ENCODE measurements around the gene GABBR2.

GABBR2 gene

GRCh38 chr9:98432134-98432533 lies 276.6 kb downstream of the GABBR2 start:
- no peak for DNase-seq (ENCODE audit: low spot score)

DNA sequence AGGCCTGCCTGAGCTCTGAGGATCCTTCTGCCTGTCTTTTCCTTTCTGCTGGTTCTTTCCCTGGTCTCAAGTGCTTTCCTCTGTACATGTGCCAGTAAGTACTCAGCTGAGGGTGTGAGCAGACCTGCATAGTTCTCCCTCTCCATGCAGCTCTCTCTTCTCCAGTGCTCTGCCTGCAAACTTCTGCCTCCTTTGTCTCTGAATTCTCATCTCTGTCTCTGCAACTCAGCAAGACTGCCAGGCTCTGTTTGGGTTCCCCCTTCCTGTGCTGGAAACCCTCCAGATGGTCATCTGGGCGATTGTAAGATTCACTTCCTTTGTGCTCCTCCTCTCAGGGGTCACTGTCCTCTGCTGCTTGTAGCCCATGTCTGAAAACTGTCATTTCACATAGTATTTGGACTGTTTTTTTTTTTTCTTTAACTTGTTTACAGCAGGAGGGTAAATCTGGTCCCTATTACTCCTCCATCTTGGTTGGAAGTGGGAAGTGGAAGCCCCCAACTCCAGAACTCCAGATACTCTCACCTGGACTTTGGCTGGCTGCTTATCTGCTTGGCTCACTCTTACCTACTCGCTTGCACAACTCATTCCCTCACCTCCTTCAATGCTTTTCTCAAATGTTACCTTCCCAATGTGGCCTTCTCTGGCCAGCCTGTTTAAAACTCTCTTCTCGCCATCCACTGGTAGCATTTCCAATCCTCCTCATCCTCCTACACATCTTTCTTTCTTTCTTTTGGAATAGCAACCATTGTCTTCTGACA lies 278.0 kb downstream of the GABBR2 start:
- DNase-seq (ENCODE audit: low spot score), result no peak

DNA sequence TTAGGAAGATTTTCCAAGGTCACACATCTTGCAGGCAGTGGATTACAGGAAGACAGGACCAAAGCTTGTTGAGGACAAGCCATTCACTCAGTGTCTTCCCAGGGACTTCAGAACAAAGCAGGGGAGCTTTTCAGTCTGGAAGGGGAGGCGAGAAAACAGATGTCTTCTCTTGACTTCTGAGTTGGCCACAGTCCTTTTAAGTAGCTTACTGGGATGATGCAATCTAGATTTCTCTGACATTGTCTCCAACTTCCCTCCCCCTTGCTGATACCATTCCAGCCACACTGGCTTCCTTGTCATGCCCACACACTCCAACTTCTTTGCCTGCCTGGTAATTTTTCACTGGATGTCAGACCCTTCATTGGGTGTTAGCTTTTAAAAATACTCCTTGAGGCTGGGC lies 279.1 kb downstream of the GABBR2 start:
- DNase-seq (ENCODE audit: low spot score), result peak; percentile 8

GRCh38 chr9:98428454-98428853 lies 280.3 kb downstream of the GABBR2 start:
- no peak for DNase-seq (ENCODE audit: low spot score)

GRCh38 chr9:98427491-98427890 lies 281.2 kb downstream of the GABBR2 start:
- peak; percentile 31 for DNase-seq (ENCODE audit: low spot score)

- DNase-seq (ENCODE audit: low spot score), result no peak
These were observed 283.7 kb downstream of the GABBR2 start for GRCh38 chr9:98425079-98425478.

GRCh38 chr9:98419260-98419603 lies 289.5 kb downstream of the GABBR2 start:
- DNase-seq (ENCODE audit: low spot score), result no peak

DNA sequence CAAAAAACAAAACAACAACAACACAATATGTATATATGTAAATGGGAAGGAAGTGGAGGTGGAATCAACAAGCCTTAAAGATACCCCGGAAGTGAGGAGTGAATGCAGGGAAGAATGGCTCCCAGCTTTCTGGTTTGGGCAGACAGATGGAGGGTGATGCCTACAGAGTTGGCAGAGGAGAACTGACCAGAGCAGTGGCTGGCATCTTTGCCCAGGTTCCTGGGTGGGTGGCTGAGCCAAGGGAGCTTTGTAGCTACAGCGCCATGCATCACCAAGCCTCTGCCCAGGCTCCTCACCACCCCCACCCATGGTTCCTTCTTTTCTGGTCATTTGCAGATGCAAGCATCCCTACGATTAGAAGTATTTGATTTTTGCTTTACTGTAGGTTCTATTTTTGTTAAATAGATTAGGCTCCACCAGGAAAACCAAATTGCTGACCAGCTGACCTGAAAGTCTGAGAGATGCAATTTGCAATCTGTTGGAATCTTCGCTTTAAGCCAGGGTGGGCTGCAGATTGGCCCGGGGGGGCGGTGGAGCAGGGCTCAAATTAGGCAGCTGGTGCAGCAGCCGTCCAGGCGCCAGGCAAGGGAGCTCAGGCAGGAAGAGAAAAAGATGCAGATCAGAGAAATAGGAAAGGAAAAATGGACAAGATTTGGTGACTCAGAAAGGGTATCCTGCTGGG lies 290.0 kb downstream of the GABBR2 start:
- no peak for DNase-seq (ENCODE audit: low spot score)

DNA sequence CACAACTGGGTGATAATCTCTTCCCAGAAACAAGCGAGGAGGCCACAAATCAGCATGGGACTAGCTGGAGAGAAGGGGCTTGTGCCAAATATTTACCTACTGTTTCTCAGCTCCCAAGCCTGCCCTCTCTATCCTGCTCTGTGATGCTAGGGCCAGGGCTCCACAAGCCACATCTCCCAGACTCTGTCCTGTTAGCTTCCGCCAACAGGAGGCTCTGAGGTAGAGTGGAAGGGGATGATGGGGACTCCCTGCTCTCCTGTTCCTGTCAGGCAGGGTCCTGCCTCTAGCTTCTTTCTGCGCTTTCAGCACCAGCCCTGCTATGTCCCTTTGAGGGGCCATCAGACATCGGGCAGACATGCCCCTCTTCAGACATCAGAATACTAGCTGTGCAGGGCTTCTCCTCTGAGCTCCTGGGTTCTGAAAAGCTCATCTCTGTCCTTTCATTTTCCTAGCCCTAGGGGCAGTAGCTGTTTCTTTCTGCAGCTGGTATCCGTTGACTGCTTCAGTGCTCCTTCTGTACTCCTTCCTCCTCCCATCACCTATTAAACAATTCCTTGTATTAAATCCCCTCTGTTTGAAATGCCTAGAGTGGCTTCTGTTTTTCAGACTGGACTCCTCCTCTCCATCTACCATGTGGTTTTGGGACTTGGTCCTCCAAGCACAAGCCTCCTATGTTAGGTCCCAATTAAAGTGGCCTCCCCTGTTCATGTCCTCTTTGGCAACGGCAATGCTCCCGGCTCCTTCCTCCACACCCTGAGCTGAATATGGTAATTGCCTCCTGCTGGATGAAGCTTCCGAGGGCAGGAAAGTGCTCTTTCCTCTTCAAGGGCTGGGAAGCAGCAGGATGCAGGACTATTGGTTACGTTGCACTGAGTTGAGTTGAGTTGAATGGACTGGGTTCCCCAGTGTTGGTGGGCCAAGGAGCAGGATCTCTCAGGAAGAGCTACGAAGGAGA lies 292.2 kb downstream of the GABBR2 start:
- DNase-seq (ENCODE audit: low spot score), result no peak

DNA sequence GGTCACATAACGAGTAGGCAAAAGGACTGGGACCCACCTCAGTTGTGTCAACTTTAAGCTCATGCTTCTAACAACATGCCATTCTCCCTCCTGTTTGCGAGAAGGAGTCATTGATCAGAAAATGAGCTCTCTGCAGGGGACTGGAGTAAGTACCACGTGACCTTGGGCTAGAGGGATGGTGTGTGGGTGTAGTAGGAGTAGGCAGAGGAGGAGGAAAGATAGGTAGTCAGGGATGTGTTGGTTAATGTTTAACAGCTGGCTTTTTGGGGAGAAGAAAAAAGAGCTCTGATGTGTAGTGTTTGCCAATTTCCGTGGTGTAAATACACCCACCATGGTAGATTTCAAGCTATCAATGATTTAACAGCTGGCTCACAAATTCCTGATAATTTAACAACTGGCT lies 293.0 kb downstream of the GABBR2 start:
- no peak for DNase-seq (ENCODE audit: low spot score)

DNA sequence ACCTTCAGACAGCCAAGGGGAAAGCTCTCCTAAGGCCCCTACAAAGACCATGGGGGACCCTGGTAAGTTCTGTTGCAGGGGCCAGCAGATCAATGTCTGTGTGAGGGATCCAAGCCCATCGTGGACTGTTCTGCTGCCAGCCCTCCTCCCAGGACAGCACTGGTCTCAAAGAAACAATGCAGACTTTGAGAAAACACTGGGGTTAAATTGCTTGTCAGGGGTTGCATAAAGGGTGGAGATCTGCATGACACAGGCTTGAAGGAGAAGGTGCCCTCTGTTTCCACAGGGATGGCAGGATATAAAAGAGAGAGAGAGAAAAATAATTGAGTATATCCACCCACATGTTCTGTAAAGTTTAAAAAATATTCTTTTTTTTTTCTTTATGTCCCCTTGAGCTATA lies 295.7 kb downstream of the GABBR2 start:
- no peak for DNase-seq (ENCODE audit: low spot score)

DNA sequence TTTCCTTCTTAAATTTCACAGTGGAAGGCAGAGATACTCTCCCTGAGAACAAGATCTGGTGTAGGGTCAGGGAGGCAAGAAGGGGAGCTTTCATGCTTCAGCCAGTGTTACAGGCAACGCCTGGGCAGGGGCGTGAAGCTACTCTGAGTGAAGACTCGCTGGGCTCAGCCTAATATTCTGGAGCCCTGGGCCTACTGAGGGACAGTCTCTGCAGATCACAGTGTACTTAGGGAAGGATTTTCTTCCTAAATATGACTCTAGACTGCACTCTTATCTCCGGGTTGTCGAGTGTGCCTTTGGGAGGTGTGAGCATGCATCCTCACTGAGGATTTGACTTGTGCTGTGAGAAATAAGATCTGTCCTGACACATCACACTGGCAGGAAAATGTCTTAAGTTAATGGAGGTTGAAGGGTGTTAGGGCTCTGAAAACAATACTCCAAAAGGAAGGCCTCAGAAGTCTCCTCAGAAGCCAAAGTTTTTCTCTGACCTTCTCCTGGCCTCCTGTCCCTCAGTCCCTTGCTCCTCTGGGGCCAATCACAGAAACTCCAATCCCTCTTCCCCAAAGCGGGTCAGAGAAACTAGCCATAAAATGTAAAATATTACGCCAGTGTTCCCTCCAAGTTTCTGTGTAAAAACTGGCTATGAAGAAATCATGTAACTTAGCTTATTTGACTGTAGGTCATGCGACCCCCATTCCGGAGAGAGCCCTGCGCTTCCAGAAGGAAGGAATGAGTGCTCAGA lies 296.5 kb downstream of the GABBR2 start:
- no peak for DNase-seq (ENCODE audit: low spot score)

- DNase-seq (ENCODE audit: low spot score), result peak; percentile 71
These were observed 298.5 kb downstream of the GABBR2 start for GRCh38 chr9:98410185-98410697.

- no peak for DNase-seq (ENCODE audit: low spot score)
These were observed 299.0 kb downstream of the GABBR2 start for GRCh38 chr9:98409719-98410118.

GRCh38 chr9:98406469-98406868 lies 302.3 kb downstream of the GABBR2 start:
- DNase-seq (ENCODE audit: low spot score), result no peak

GRCh38 chr9:98404237-98404636 lies 304.5 kb downstream of the GABBR2 start:
- DNase-seq (ENCODE audit: low spot score), result no peak

DNA sequence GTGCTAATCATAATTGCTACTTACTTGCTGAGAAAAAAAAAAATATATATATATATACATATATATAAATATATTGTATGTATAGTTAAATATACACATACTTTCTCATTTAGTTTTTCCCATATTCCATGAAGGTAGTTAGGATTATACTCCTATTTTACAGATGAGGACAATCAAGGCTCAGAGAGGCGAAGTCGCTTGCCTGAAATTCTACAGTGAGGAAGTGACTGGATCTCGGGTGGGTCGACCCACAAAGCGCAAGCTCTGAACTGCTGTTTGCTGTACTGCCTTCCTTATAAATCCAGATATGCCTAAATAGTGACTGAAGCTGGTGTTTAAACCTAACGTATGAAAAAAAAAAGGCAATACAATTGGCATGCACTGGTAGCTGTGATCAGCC lies 305.0 kb downstream of the GABBR2 start:
- no peak for DNase-seq (ENCODE audit: low spot score)

GRCh38 chr9:98402019-98402840 lies 306.5 kb downstream of the GABBR2 start:
- DNase-seq (ENCODE audit: low spot score), result no peak

DNA sequence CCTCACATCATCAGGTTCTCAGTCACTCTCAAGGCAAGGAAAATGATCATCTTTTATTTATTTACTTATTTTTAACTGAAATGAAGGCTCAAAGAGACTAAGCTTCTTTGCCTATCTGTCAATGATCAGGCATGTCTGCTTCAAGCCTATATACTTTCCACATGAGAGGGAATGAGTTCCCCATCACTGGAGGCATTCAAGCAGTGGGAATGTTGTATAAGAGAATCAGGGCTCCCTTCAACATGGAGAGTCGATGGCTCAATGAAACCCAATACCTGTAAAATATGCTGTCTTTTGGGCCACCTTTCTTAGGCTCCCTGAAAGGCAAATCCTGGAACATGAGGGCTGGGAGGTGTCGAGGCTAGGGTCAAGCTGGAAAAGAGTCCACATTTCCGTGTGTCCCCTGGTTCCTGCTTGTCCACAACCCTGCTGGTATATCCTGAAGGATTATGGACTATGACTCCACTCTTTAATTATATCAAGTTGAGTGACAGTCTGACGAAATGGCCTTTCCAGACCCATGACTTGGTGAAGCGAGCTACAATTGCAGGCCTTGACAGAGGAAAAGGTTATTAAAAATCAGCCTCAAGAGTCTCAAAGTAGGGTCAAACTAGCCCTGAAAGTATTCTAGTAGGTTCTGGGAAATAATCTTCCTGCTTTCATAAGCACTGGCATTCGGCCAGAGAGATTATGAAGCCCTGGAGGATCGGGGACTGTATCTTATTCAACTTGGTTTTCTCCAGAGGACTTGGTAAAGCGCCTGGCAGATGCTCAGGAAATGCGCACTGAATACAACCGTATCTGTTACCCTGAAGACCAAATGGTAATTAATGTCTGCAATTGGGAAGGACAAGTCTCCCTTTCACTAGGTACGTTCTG lies 307.4 kb downstream of the GABBR2 start:
- no peak for DNase-seq (ENCODE audit: low spot score)

Data from hepatic stellate cell (primary cell).